ENCODE data around the gene DPM2.

Gene DPM2

DNA sequence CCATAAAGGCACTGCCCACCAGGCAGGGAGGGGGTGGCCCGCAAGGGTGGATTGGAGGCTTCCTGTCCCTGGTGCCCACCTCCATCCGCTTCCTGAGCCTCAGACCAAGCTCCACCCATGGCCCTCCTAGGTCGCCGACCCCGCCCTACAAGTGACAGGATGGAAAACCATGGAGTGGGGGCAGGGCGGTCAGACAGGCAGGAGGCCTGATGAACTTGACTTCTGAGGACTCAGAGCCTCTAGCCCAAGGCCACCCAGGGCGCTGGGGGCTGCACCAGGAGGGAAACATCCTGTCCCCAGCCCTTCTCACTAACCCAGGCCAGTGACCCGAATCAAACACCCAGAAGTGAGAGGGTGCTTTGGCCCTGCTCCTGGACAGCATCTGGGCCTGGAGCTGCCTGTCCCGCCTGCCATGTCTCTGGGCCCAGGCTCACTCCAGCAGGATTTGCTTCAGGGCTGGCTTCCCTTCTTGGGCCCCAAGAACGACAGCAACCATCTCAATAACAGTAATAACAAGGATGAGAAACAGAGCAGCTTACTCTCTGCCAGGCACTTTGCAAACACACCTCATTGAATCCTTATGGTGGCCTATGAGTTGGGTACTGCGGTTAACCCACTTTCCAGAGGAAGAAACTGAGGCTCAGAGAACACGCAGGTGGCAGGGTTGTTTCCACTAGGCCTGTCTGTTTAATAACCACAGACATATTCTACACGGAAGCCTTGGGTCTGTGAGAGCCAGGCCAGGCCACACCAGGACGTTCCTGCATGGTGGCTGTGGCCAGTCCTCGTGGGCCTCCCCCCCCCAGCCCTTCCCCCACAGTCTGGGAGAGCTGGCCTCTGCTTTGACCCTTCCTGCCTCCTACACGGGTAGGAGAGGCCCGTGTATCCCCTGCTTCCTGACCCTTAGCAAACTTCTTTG lies 33.8 kb downstream of the DPM2 start:
- peak in 2 of 3 donors; percentile 49 to 59 for DNase-seq (ENCODE audit: low read depth in 3 of 3, low spot score in 1 of 3)

DNA sequence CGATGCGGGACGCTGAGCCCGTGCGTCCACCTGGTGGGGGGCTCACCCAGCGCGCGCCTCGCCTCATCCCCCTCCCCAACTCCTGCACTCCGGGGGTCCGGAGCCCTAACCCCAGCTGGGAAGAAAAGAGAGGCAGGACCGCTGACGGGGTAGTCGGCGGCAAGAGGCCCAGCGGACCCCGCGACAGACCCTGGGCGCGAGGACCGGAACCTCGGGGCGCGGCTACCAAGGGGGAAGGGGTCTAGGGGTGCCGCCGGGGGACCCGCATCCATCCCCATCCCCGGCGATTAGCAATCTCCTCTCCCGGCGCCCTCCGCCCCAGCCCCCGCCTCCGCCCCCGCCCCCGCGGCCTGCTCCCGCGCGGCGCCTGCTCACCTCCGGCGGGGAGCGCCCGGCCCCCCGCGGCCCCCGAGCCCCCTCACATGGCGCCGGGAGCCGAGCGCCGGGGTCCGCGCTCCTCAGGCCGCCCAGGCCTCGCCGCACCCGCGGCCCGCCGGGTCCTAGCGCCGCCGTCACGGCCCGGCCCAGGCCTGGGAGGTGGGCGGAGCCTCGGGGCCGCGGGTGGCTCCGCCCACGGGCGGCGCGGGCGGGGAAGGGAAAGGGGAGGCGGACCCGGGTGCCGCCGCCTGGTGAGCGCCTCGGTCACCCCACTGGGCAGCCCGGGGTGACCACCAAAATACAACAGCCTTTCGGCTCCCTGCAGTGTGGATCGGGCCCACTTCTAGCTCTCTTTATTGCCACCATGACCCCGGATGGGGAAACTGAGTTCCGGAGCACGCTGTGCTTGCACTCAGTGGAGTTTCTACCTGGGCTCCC lies 38.3 kb downstream of the DPM2 start, which contains the start of gene ST6GALNAC6:
ST6GALNAC6 (minus strand) TSS at position 476 of the 816 bp plus-strand sequence. CDS start 1,622 bp downstream, outside the sequence.
- DNase-seq (ENCODE audit: low read depth in 3 of 3, low spot score in 1 of 3) = peak in 1 of 3 donors; percentile 70

GRCh38 chr9:127898433-127899127 lies 39.1 kb downstream of the DPM2 start:
- DNase-seq (ENCODE audit: low read depth in 3 of 3, low spot score in 1 of 3) = no peak

GRCh38 chr9:127897193-127897692 lies 40.4 kb downstream of the DPM2 start:
- peak in 1 of 3 donors; percentile 29 for DNase-seq (ENCODE audit: low read depth in 3 of 3, low spot score in 1 of 3)

DNA sequence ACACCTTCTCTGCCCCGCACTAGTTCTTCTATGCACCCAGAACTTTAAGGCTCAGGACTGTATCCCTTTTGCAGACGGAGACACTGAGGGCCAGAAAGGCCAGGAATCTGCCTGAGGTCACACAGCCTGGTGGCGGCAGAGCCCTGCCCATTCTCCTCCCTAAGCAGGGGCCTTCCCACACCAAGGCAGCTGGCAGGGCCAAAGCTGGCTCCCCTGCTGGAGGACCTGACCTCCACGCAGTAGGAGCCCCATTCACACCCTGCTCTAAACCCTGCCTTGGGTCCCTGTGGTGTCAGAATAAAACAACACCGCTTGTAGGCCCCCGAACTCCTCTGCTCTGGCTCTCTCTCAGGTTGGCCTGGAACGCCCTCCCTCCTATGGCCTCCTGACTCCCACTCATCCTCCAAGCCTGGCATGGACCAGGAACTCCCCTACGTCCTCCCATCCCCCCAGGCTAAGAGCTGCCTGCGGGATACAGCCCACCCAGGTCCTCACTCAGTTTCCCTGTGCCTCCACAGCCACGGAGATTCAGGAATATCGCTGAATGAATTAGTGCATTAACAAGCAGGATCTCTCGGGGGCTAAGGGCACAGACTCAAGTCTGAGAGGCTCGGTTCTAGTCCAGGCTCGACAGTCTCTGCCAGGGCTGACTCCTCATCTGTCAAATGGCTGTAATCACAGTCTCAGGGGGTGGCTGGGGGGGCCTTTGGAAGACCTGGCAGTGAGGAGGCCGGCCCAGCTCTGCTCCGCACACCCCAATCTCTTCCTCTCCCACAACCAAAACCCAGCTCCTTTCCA lies 41.1 kb downstream of the DPM2 start:
- DNase-seq (ENCODE audit: low read depth in 3 of 3, low spot score in 1 of 3) = no peak

DNA sequence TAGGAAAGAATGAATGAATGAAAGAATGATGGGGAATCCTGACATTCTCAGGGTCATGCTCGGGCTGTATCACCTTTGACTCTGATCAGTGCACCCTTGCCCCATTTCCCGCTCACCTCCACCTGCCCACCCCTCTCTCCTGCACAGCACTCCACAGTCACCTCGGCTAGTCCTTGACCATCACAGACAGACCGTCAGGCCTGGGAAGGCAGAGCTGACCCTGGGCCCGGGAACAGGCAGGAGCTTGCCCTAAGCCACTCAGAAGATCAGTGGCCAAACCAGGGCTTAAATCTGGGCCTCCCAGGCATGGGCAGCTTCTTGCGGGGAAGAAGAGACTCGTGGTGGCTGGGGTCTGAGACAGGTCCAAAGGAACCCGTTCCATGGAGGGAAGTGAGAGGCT lies 41.8 kb downstream of the DPM2 start:
- DNase-seq (ENCODE audit: low read depth in 3 of 3, low spot score in 1 of 3) = no peak

DNA sequence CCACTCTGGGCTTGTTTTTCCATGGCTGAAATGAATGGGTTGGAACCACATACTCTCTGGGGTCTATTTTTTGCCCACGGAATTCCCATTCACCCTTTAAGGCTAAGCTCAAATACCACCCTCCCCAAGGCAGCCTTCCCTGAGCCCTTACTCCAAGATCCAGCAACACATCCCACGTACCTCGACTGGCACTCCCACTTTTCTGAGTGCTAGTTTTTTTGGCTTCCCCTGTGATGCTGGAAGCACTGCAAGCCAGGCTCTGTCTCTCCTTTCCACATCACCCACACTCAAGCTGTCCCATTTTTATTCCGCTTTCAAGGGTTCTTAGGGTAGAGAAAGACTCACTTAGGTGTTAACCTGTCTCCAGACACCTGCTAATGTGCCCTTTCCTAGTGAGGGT lies 44.3 kb downstream of the DPM2 start:
- DNase-seq (ENCODE audit: low read depth in 3 of 3, low spot score in 1 of 3) = no peak

DNA sequence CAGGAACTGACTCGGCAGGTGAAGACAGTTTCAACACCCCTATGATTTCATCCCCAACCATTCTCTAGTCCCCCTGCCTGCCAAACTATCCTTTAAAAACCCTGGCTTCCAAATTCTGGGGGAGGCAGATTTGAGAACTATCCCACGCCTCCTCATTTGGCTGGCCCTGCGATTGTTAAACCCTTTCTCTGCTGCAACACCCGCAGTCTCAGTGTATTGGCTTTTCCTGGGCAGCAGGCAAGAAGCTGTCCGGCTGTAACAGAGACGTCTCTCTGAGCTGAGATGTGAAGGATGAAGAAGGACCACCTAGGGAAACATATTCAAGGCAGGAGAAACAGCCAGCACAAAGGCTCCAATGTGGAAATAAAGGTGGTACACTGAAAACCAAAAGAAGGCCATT lies 44.8 kb downstream of the DPM2 start:
- DNase-seq (ENCODE audit: low read depth in 3 of 3, low spot score in 1 of 3) = no peak

GRCh38 chr9:127890053-127890452 lies 47.6 kb downstream of the DPM2 start:
- no peak for DNase-seq (ENCODE audit: low read depth in 3 of 3, low spot score in 1 of 3)

- no peak for DNase-seq (ENCODE audit: low read depth in 3 of 3, low spot score in 1 of 3)
These were observed 49.9 kb downstream of the DPM2 start for GRCh38 chr9:127887792-127888191.

DNA sequence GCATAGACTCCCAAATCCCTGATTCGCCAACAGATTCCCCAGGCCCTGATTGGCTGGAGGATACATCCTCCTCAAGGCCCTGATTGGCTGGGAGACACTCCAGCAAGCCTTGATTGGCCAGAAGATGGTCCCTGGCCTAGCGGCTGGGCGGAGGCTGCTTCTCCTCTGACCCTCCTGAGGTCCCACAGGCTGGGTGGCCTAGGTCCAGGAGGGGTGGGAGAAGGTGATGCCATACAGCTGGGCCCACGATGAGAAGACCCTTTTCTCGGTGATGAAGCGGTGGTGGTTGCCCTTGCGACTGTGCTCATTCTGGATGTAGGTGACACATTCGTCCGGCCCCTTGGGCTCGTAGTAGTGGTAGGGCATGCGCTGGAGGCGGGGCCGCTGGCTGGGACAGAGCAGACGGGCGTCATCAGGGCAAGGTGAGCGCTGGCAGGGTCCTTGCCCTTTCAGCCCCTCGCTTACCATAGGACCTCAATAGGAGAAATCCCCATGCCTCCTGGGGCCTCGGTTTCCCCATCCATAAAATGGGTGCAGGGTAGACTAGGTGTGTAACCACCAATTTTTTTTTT lies 51.2 kb downstream of the DPM2 start:
- no peak for DNase-seq (ENCODE audit: low read depth in 3 of 3, low spot score in 1 of 3)

- no peak for DNase-seq (ENCODE audit: low read depth in 3 of 3, low spot score in 1 of 3)
These were observed 52.0 kb downstream of the DPM2 start for GRCh38 chr9:127885508-127886281.

Data from stimulated activated CD4-positive, alpha-beta T cell treated with anti-CD3 and anti-CD28 coated beads, TNF-alpha, amount 100 ng/mL, for 1 hour (primary cell).